OCI-LY7 (cell line): ENCODE data around the gene C1orf159. TPM values are rescaled to one million over a fixed set of nuclear protein-coding genes. Genes with fewer than 3 reads are reported as not detected.
A peak's percentile ranks its signal among the peaks of the same experiment; 100 is the strongest.

Experiments
- BruUV-seq: library from RNA; stranded (reverse); fragments of 400-500 nt; replicated peaks from 2 replicates; lab custom pipeline; 2021; lab: Mats Ljungman, UMichigan
- CTCF ChIA-PET: fragments of 300-600 bp; sonication (Branson Sonifier 250); formaldehyde crosslinking; loops from one replicate; lab custom pipeline; 2022; ENCODE audit warnings: antibody characterized with exemption; ENCODE audit not compliant: unreplicated experiment; lab: Charles Lee
- POLR2A ChIA-PET: fragments of 300-600 bp; sonication (Branson Sonifier 250); formaldehyde crosslinking; loops from one replicate; lab custom pipeline; 2022; ENCODE audit warnings: antibody characterized with exemption; lab: Charles Lee
- DNase-seq: peaks from one replicate; pipeline ENCODE4 v3.0.0-alpha.2; 2015; ENCODE audit warnings: low spot score
- H2AFZ ChIP-seq: fragments of 200-600 bp; sonication (generic), shearing (Covaris generic); 2 replicates; pipeline ENCODE4 v1.6.1; 2014; ENCODE audit warnings: mild to moderate bottlenecking, antibody characterized with exemption, low read length, moderate library complexity
- H3K27ac ChIP-seq: fragments of 200-600 bp; sonication (generic); 2 replicates; pipeline ENCODE4 v1.5.1; 2014; ENCODE audit warnings: mixed run types, low read depth, mild to moderate bottlenecking, moderate library complexity, low read length, inconsistent platforms; ENCODE audit not compliant: poor library complexity, severe bottlenecking
- H3K36me3 ChIP-seq: fragments of 200-600 bp; sonication (generic); 2 replicates; pipeline ENCODE4 v1.6.1; 2014; ENCODE audit warnings: mild to moderate bottlenecking, antibody characterized with exemption, low read length, moderate library complexity, mixed read lengths; ENCODE audit not compliant: insufficient read depth
- H3K4me1 ChIP-seq: fragments of 200-600 bp; sonication (generic); 2 replicates; pipeline ENCODE4 v1.5.1; 2014; ENCODE audit warnings: mild to moderate bottlenecking, low read length; ENCODE audit not compliant: insufficient read depth, poor library complexity, severe bottlenecking
- H3K4me2 ChIP-seq: fragments of 200-600 bp; sonication (generic); 2 replicates; pipeline ENCODE4 v1.6.1; 2014; ENCODE audit warnings: mild to moderate bottlenecking, low read length
- H3K4me3 ChIP-seq: fragments of 200-600 bp; sonication (generic); 2 replicates; pipeline ENCODE4 v1.5.1; 2014; ENCODE audit warnings: mild to moderate bottlenecking, low read depth, low read length; ENCODE audit not compliant: poor library complexity, severe bottlenecking
- H3K79me2 ChIP-seq: fragments of 200-600 bp; sonication (generic); 2 replicates; pipeline ENCODE4 v1.6.1; 2016; ENCODE audit warnings: low read depth, mild to moderate bottlenecking, low read length, moderate library complexity, mixed read lengths; ENCODE audit not compliant: insufficient read depth
- H3K9me2 ChIP-seq: fragments of 200-600 bp; sonication (generic); 2 replicates; pipeline ENCODE4 v1.6.1; 2016; ENCODE audit warnings: mild to moderate bottlenecking, low read length, mixed read lengths; ENCODE audit not compliant: insufficient read depth
- H3K9me3 ChIP-seq: fragments of 200-600 bp; sonication (generic); 2 replicates; pipeline ENCODE4 v1.6.1; 2014; ENCODE audit warnings: mild to moderate bottlenecking, mixed run types, low read length, mixed read lengths
- H4K20me1 ChIP-seq: fragments of 200-600 bp; sonication (generic); 2 replicates; pipeline ENCODE4 v1.6.1; 2014; ENCODE audit warnings: mild to moderate bottlenecking, antibody characterized with exemption, low read length, moderate library complexity, mixed read lengths; ENCODE audit not compliant: insufficient read depth
- EZH2phosphoT487 ChIP-seq: fragments of 200-600 bp; sonication (generic); IDR thresholded peaks from 2 replicates; pipeline ENCODE4 v1.6.1; 2018; ENCODE audit warnings: low read depth, borderline replicate concordance, mild to moderate bottlenecking, mixed run types, antibody characterized with exemption, low read length, moderate library complexity, mixed read lengths
- intact Hi-C: fragments of 100-400 bp; cut with micrococcal nuclease; formaldehyde crosslinking; loops from one replicate; pipeline ENCODE4 v1.10.0; 2022; ENCODE audit not compliant: unreplicated experiment
- total RNA-seq, 2 experiments: library from RNA; depleted of rRNA in 1 of 2; stranded (reverse); fragments of >200 nt in 1 of 2; shearing (Covaris generic) in 1 of 2; gene quantifications; 2 replicates each; pipeline ENCODE4 v1.2.3, GENCODE V29; 2014 to 2022
- TF ChIP-seq, protein P1 (sequence below): fragments of 200-600 bp; sonication (generic); conservative IDR thresholded peaks from 2 replicates; pipeline ENCODE4 v1.5.1; 2014; ENCODE audit warnings: mild to moderate bottlenecking, antibody characterized with exemption, low read length, moderate library complexity, mixed read lengths

Gene C1orf159
- total RNA-seq, 2 experiments from 2014 or later = 24.5 to 27.6 TPM

DNA sequence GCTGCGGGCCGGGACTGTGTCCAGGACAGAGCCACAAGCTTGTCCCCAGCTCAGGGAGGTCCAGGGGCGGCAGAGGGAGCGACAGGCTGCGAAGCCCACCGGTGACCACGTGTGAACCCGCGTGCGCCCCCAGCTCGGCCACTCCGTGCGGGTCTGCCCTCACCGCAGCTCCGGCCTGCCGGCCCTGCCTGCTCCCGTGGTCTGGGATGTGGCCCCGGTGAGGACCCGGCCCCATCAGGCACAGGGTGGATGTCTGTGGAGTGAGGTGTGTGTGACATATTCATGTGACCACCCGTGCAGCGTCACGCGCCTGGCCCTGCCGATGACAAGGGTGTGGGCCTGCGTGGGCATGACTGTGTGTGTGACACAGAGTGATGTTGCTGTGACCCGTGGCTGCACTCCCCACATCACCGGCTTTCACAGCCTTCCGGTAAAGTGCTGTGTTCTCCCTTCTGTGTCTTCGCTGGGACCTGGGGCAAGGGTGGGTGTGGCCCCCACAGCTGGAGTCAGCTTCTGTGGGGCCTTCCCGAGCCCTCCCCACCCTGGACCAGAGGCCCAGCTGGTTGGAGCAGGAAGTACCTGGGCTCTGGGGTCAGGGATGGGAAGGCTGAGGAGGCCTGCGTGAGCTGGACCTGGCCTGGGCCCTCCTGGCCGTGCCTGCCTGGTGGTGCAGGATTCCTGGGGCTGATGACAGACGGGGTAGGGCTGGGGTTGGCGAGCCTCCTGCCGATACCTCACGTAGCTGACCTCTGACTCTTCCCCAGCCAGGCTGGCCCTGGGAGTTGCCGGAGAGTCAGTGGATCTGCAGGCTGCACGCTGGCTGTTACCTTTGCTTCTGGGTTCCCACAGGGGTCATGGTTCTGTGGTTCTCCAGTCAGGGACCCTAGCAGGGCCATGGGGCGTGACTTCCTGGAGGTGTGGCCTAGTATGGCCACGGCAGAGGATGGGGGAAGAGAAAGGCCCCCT, 45.9 kb downstream of the C1orf159 start:
- Histone ChIP-seq H4K20me1 (no peaks in the 10 kb centered on the region), H3K27ac (no peak overlapping the region), H3K4me2 (peak overlapping the region; percentile 86), H3K9me2 (no peaks in the 10 kb centered on the region), H3K9me3 (no peaks in the 10 kb centered on the region), H2AFZ (peak overlapping the region; percentile 54; the same call in 1 of the 2 replicates), H3K36me3 (no peaks in the 10 kb centered on the region), H3K4me1 (peaks cover 25% of the 10 kb centered on the region), H3K4me3 (peak overlapping the region; percentile 71), H3K79me2 (no peaks in the 10 kb centered on the region)
- BruUV-seq = no TSS peak
- TF ChIP-seq, protein P1, sequence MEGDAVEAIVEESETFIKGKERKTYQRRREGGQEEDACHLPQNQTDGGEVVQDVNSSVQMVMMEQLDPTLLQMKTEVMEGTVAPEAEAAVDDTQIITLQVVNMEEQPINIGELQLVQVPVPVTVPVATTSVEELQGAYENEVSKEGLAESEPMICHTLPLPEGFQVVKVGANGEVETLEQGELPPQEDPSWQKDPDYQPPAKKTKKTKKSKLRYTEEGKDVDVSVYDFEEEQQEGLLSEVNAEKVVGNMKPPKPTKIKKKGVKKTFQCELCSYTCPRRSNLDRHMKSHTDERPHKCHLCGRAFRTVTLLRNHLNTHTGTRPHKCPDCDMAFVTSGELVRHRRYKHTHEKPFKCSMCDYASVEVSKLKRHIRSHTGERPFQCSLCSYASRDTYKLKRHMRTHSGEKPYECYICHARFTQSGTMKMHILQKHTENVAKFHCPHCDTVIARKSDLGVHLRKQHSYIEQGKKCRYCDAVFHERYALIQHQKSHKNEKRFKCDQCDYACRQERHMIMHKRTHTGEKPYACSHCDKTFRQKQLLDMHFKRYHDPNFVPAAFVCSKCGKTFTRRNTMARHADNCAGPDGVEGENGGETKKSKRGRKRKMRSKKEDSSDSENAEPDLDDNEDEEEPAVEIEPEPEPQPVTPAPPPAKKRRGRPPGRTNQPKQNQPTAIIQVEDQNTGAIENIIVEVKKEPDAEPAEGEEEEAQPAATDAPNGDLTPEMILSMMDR = no peak
- TF ChIP-seq EZH2phosphoT487 = no peak
- intact Hi-C loops = no loop called here
- ChIA-PET POLR2A (no interaction called here), CTCF (no interaction called here)
- peak; percentile 72 for DNase-seq

GRCh38 chr1:1069056-1069710, 46.7 kb downstream of the C1orf159 start:
- CTCF ChIA-PET = no interaction called here
- no peaks in the 10 kb centered on the region for H3K36me3 ChIP-seq
- H3K4me3 ChIP-seq = peak overlapping the region; percentile 71
- POLR2A ChIA-PET = no interaction called here
- DNase-seq = peak; percentile 85
- peak overlapping the region; percentile 60 for H3K27ac ChIP-seq
- no peak overlapping the region; the same call in 1 of the 2 replicates for H2AFZ ChIP-seq
- BruUV-seq = no TSS peak
- no peaks in the 10 kb centered on the region for H4K20me1 ChIP-seq
- intact Hi-C loops = no loop called here
- no peaks in the 10 kb centered on the region for H3K9me3 ChIP-seq
- no peaks in the 10 kb centered on the region for H3K9me2 ChIP-seq
- H3K79me2 ChIP-seq = no peaks in the 10 kb centered on the region
- H3K4me2 ChIP-seq = peak overlapping the region; percentile 86
- H3K4me1 ChIP-seq = peaks cover 25% of the 10 kb centered on the region
- TF ChIP-seq, protein P1 = no peak
- no peak for TF ChIP-seq EZH2phosphoT487
